Hepatocyte (in vitro differentiated cells): ENCODE results near the gene PAGE2.

ENCODE experiments used
- CTCF ChIP-seq: fragments of 200-600 bp; sonication (generic); IDR thresholded peaks from 2 replicates; pipeline ENCODE4 v1.5.1; 2016; ENCODE audit warnings: antibody characterized with exemption, mild to moderate bottlenecking; ENCODE audit not compliant: poor library complexity
- EZH2phosphoT487 ChIP-seq: fragments of 200-600 bp; sonication (generic); IDR thresholded peaks from one replicate; pipeline ENCODE4 v1.6.1; 2018; ENCODE audit warnings: antibody characterized with exemption, mild to moderate bottlenecking, low read depth, moderate library complexity; ENCODE audit not compliant: unreplicated experiment, severe bottlenecking

GRCh38 chrX:55135171-55135570, 46.4 kb downstream of the PAGE2 start:
- peak; percentile 57 for TF ChIP-seq CTCF
- no peak for TF ChIP-seq EZH2phosphoT487
